ENCODE results near the gene SCFD2.
"Not testable (repeated sequence)": the region's sequence is repeated elsewhere in the genome, so short reads cannot be mapped to it uniquely, and the experiment has no call there.

DNA sequence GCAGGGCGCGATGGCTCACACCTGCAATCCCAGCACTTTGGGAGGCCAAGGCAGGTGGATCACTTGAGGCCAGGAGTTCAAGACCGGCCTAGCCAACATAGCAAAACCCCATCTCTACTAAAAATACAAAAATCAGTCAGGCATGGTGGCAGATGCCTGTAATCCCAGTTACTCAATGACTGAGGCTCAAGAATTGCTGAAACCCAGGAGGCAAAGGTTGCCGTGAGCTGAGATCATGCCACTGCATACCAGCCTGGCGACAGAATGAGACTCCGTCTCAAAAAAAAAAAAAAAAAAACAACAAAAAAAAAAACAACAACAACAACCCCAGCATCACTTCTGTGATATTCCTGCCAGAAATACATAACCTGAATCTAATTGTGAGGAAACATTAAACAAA lies 30.9 kb downstream of the SCFD2 start:
- TF ChIP-seq, protein P1, sequence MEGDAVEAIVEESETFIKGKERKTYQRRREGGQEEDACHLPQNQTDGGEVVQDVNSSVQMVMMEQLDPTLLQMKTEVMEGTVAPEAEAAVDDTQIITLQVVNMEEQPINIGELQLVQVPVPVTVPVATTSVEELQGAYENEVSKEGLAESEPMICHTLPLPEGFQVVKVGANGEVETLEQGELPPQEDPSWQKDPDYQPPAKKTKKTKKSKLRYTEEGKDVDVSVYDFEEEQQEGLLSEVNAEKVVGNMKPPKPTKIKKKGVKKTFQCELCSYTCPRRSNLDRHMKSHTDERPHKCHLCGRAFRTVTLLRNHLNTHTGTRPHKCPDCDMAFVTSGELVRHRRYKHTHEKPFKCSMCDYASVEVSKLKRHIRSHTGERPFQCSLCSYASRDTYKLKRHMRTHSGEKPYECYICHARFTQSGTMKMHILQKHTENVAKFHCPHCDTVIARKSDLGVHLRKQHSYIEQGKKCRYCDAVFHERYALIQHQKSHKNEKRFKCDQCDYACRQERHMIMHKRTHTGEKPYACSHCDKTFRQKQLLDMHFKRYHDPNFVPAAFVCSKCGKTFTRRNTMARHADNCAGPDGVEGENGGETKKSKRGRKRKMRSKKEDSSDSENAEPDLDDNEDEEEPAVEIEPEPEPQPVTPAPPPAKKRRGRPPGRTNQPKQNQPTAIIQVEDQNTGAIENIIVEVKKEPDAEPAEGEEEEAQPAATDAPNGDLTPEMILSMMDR (IDR thresholded peaks at IDR 0.05) = not testable (repeated sequence)
- not testable (repeated sequence) for TF ChIP-seq POLR2AphosphoS5 (IDR thresholded peaks at IDR 0.05; ENCODE audit: low read depth, low read length); SIN3A (IDR thresholded peaks at IDR 0.05; ENCODE audit: borderline replicate concordance, insufficient read depth, low read depth, low read length)
